Suprapubic skin (tissue), 4 donors: ENCODE measurements around the gene LPCAT1.

Experiments used
- EP300 ChIP-seq: sonication (generic); formaldehyde crosslinking; IDR thresholded peaks from one replicate; pipeline ENCODE4 v1.6.1; 2017; ENCODE audit warnings: antibody characterized with exemption
- POLR2A ChIP-seq, 2 donors: fragments of 450-650 bp; IDR thresholded peaks; one replicate each; pipeline ENCODE4 v1.6.1; 2017; ENCODE audit warnings: antibody characterized with exemption in 2 of 2, mild to moderate bottlenecking in 2 of 2, moderate library complexity in 2 of 2
- POLR2AphosphoS5 ChIP-seq, 3 donors: sonication (generic); formaldehyde crosslinking; IDR thresholded peaks; one replicate each; pipeline ENCODE4 v1.6.1; 2017; ENCODE audit warnings: antibody characterized with exemption in 3 of 3
- TF ChIP-seq, protein P1 (sequence below), 2 donors: fragments of 200-600 bp in 1 of 2; fragments of 450-650 bp in 1 of 2; sonication (generic) in 1 of 2; IDR thresholded peaks; one replicate each; pipeline ENCODE4 v1.5.1; 2016 to 2019; ENCODE audit warnings: antibody characterized with exemption in 2 of 2, mild to moderate bottlenecking in 1 of 2, moderate library complexity in 1 of 2

DNA sequence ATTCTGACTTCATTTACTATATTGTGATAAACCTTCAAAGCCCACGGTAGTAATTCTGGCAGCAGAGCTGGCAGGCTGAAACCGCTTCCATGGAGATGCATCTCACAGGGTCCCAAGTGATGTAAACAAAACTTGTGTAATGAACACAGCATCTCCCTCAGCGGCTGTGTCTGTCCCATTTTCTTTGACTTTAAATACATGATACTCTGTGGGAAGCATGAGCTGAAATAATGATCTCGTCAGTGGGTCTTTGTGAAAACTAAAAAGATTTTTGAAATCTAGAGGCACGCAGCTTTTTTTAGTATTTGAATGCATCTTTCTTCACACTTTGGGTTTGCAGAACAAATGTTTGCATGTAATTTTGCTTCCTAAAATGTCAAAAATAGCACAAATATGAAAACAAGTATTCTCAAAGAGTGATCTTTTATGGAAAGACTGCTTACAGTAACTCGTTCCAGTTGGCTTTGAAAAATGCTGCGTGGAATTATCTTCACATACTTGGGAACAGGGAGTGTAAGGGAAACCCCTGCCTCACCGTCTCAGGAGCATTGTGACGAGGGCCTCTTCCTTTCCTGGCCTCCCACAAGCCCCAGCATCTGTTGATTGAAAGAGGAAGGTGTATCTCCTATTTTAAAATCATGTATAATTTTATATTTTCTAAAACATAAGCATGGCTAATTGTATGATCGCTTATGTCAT lies 18.1 kb upstream of the LPCAT1 start:
- no peak for TF ChIP-seq POLR2A (IDR thresholded peaks at IDR 0.05)
- TF ChIP-seq, protein P1, sequence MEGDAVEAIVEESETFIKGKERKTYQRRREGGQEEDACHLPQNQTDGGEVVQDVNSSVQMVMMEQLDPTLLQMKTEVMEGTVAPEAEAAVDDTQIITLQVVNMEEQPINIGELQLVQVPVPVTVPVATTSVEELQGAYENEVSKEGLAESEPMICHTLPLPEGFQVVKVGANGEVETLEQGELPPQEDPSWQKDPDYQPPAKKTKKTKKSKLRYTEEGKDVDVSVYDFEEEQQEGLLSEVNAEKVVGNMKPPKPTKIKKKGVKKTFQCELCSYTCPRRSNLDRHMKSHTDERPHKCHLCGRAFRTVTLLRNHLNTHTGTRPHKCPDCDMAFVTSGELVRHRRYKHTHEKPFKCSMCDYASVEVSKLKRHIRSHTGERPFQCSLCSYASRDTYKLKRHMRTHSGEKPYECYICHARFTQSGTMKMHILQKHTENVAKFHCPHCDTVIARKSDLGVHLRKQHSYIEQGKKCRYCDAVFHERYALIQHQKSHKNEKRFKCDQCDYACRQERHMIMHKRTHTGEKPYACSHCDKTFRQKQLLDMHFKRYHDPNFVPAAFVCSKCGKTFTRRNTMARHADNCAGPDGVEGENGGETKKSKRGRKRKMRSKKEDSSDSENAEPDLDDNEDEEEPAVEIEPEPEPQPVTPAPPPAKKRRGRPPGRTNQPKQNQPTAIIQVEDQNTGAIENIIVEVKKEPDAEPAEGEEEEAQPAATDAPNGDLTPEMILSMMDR (IDR thresholded peaks at IDR 0.05) = no peak
- TF ChIP-seq EP300 = no peak
- TF ChIP-seq POLR2AphosphoS5 (IDR thresholded peaks at IDR 0.05) = no peak
